SK-N-SH treated with all-trans-retinoic acid at 6 μM for 48 hours (cell line): ENCODE data around the gene TMCC3.

Experiments
- ISL1 ChIP-seq: fragments of 250-450 bp; sonication (Bioruptor Pico); IDR thresholded peaks from 2 replicates; pipeline ENCODE4 v2.1.2; 2022; ENCODE audit warnings: mild to moderate bottlenecking, moderate library complexity
- PPARA ChIP-seq: fragments of 250-450 bp; sonication (Bioruptor Pico); IDR thresholded peaks from 2 replicates; pipeline ENCODE4 v1.5.0; 2020; ENCODE audit warnings: mild to moderate bottlenecking, borderline replicate concordance
- RARB ChIP-seq: fragments of 250-450 bp; sonication (Bioruptor Pico); IDR thresholded peaks from 2 replicates; pipeline ENCODE4 v1.8.0; 2021; ENCODE audit warnings: mild to moderate bottlenecking, moderate library complexity
- ZFP3 ChIP-seq: fragments of 250-450 bp; sonication (Bioruptor Pico); IDR thresholded peaks from 2 replicates; pipeline ENCODE4 v1.5.0; 2020; ENCODE audit warnings: mild to moderate bottlenecking, moderate library complexity
- ZNF70 ChIP-seq: fragments of 450-650 bp; formaldehyde crosslinking; IDR thresholded peaks from 2 replicates; pipeline ENCODE4 v1.5.0; 2020; ENCODE audit warnings: mild to moderate bottlenecking, moderate library complexity
- TF ChIP-seq, protein P1 (sequence below): fragments of 250-450 bp; sonication (Bioruptor Pico); IDR thresholded peaks from 2 replicates; pipeline ENCODE4 v1.5.0; 2020; ENCODE audit warnings: mild to moderate bottlenecking, moderate library complexity
- TF ChIP-seq, protein P2 (sequence below): fragments of 250-450 bp; sonication (Bioruptor Pico); IDR thresholded peaks from 2 replicates; pipeline ENCODE4 v1.8.0; 2020; ENCODE audit warnings: mild to moderate bottlenecking, moderate library complexity, borderline replicate concordance

DNA sequence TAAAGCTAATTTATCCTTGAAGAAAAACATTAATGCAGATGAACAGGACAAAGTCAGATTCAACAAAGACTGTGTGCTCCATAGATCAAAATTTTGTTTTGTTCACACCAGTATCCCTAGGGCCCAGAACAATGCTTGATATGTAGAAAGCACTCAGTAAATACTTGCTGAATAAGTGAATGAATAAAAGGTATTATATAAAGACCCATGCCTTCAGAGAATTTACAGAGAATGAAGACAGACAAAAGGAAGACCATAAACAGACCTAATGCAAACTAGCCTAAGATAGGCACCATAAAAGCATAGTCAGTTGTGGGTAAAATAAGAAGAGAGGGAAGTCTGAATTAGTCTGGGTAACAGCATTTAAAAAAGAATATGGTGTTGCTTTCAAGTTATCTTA, 47.3 kb upstream of the TMCC3 start:
- TF ChIP-seq PPARA (CRISPR knock-in tag) (no peak), ISL1 (CRISPR knock-in tag) (no peak), ZFP3 (no peak), RARB (CRISPR knock-in tag) (no peak), ZNF70 (CRISPR knock-in tag) (no peak)
- TF ChIP-seq, protein P1, sequence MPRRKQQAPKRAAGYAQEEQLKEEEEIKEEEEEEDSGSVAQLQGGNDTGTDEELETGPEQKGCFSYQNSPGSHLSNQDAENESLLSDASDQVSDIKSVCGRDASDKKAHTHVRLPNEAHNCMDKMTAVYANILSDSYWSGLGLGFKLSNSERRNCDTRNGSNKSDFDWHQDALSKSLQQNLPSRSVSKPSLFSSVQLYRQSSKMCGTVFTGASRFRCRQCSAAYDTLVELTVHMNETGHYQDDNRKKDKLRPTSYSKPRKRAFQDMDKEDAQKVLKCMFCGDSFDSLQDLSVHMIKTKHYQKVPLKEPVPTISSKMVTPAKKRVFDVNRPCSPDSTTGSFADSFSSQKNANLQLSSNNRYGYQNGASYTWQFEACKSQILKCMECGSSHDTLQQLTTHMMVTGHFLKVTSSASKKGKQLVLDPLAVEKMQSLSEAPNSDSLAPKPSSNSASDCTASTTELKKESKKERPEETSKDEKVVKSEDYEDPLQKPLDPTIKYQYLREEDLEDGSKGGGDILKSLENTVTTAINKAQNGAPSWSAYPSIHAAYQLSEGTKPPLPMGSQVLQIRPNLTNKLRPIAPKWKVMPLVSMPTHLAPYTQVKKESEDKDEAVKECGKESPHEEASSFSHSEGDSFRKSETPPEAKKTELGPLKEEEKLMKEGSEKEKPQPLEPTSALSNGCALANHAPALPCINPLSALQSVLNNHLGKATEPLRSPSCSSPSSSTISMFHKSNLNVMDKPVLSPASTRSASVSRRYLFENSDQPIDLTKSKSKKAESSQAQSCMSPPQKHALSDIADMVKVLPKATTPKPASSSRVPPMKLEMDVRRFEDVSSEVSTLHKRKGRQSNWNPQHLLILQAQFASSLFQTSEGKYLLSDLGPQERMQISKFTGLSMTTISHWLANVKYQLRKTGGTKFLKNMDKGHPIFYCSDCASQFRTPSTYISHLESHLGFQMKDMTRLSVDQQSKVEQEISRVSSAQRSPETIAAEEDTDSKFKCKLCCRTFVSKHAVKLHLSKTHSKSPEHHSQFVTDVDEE (CRISPR knock-in tag), result no peak
- TF ChIP-seq, protein P2, sequence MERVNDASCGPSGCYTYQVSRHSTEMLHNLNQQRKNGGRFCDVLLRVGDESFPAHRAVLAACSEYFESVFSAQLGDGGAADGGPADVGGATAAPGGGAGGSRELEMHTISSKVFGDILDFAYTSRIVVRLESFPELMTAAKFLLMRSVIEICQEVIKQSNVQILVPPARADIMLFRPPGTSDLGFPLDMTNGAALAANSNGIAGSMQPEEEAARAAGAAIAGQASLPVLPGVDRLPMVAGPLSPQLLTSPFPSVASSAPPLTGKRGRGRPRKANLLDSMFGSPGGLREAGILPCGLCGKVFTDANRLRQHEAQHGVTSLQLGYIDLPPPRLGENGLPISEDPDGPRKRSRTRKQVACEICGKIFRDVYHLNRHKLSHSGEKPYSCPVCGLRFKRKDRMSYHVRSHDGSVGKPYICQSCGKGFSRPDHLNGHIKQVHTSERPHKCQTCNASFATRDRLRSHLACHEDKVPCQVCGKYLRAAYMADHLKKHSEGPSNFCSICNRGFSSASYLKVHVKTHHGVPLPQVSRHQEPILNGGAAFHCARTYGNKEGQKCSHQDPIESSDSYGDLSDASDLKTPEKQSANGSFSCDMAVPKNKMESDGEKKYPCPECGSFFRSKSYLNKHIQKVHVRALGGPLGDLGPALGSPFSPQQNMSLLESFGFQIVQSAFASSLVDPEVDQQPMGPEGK, result no peak
